Smooth muscle cell (in vitro differentiated cells): ENCODE results near the gene TMCO4. TPM values are rescaled to one million over a fixed set of nuclear protein-coding genes. Genes with fewer than 3 reads are reported as not detected.

Experiments
- DNase-seq: peaks from one replicate; lab custom pipeline; 2025; ENCODE audit not compliant: unreplicated experiment; lab: John Stamatoyannopoulos, UW
- H2AFZ ChIP-seq: fragments of 200-600 bp; sonication (generic); 2 replicates; pipeline ENCODE4 v1.6.0; 2016; ENCODE audit warnings: antibody characterized with exemption, low read depth, mild to moderate bottlenecking
- H3F3A ChIP-seq: fragments of 200-600 bp; sonication (generic); 2 replicates; pipeline ENCODE4 v1.6.0; 2017; ENCODE audit warnings: antibody characterized with exemption, low read depth
- H3K27ac ChIP-seq: fragments of 200-600 bp; sonication (generic); 2 replicates; pipeline ENCODE4 v1.5.1; 2016; ENCODE audit warnings: low read depth, mild to moderate bottlenecking
- H3K27me3 ChIP-seq: fragments of 200-600 bp; sonication (generic); 2 replicates; pipeline ENCODE4 v1.6.1; 2016; ENCODE audit warnings: low read depth, mild to moderate bottlenecking
- H3K36me3 ChIP-seq: fragments of 200-600 bp; sonication (generic); 2 replicates; pipeline ENCODE4 v1.5.1; 2016; ENCODE audit warnings: low read depth
- H3K4me1 ChIP-seq: fragments of 200-600 bp; sonication (generic); 2 replicates; pipeline ENCODE4 v1.5.1; 2016; ENCODE audit warnings: low read depth
- H3K4me2 ChIP-seq: fragments of 200-600 bp; sonication (generic); 2 replicates; pipeline ENCODE4 v1.6.0; 2016; ENCODE audit warnings: mild to moderate bottlenecking
- H3K4me3 ChIP-seq: fragments of 200-600 bp; sonication (generic); 2 replicates; pipeline ENCODE4 v1.5.1; 2016; ENCODE audit warnings: mild to moderate bottlenecking
- H3K79me2 ChIP-seq: fragments of 200-600 bp; sonication (generic); 2 replicates; pipeline ENCODE4 v1.6.0; 2016; ENCODE audit warnings: low read depth, mild to moderate bottlenecking
- H3K9ac ChIP-seq: fragments of 200-600 bp; sonication (generic); 2 replicates; pipeline ENCODE4 v1.6.0; 2016; ENCODE audit warnings: low read depth
- H3K9me3 ChIP-seq: fragments of 200-600 bp; sonication (generic); replicated peaks from 2 replicates; pipeline ENCODE4 v1.5.1; 2016; ENCODE audit warnings: low read depth
- H4K20me1 ChIP-seq: fragments of 200-600 bp; sonication (generic); 2 replicates; pipeline ENCODE4 v1.6.0; 2016; ENCODE audit warnings: low read depth
- CTCF ChIP-seq: fragments of 200-600 bp; sonication (generic); IDR thresholded peaks from 2 replicates; pipeline ENCODE4 v1.5.1; 2017; ENCODE audit warnings: borderline replicate concordance, mild to moderate bottlenecking, antibody characterized with exemption; ENCODE audit not compliant: insufficient read depth, poor library complexity, severe bottlenecking
- WGBS: methylation state at CpG from one replicate; pipeline ENCODE4 v1.1.7; 2016; ENCODE audit warnings: low lambda C conversion rate; 5-methylcytosine and 5-hydroxymethylcytosine counted together
- polyA plus RNA-seq: library from polyadenylated mRNA; unstranded; fragments of >200 nt; fragmentation: Nextera tagmentation; extraction: Ambion mirVana; gene quantifications from 2 replicates; pipeline ENCODE4 v1.2.1, GENCODE V29; 2016
- total RNA-seq: library from RNA; depleted of rRNA; stranded (reverse); fragments of >200 nt; gene quantifications from 2 replicates; pipeline ENCODE4 v1.2.3, GENCODE V29; 2014

TMCO4 gene
- total and polyA plus RNA-seq, 2 experiments from 2014 or later = 5.4 to 6.8 TPM

- no peak overlapping the region for H3K9ac ChIP-seq
- H3K27ac ChIP-seq = no peak overlapping the region
- no peak overlapping the region for H2AFZ ChIP-seq
- TF ChIP-seq CTCF = no peak
- no peaks in the 10 kb centered on the region for H4K20me1 ChIP-seq
- WGBS = 89% methylated on average over 13 of the region's 13 CpGs
- H3K4me2 ChIP-seq = no peak overlapping the region
- no peaks in the 10 kb centered on the region for H3F3A ChIP-seq
- H3K4me3 ChIP-seq = no peak overlapping the region
- H3K79me2 ChIP-seq = no peaks in the 10 kb centered on the region
- H3K9me3 ChIP-seq = no peaks in the 10 kb centered on the region
- H3K4me1 ChIP-seq = no peaks in the 10 kb centered on the region
- H3K27me3 ChIP-seq = no peaks in the 10 kb centered on the region
- no peak for DNase-seq
- H3K36me3 ChIP-seq = no peaks in the 10 kb centered on the region
These were observed 9.5 kb upstream of the TMCO4 start for GRCh38 chr1:19809044-19809750.

- H3K27ac ChIP-seq = no peak overlapping the region
- no peak overlapping the region for H2AFZ ChIP-seq
- H3F3A ChIP-seq = no peaks in the 10 kb centered on the region
- H3K4me2 ChIP-seq = no peak overlapping the region
- no peak overlapping the region for H3K4me3 ChIP-seq
- no peaks in the 10 kb centered on the region for H3K4me1 ChIP-seq
- H3K9me3 ChIP-seq = no peaks in the 10 kb centered on the region
- 85% methylated on average over 7 of the region's 7 CpGs for WGBS
- no peak for TF ChIP-seq CTCF
- no peaks in the 10 kb centered on the region for H4K20me1 ChIP-seq
- H3K36me3 ChIP-seq = no peaks in the 10 kb centered on the region
- no peak overlapping the region for H3K9ac ChIP-seq
- no peaks in the 10 kb centered on the region for H3K79me2 ChIP-seq
- H3K27me3 ChIP-seq = no peaks in the 10 kb centered on the region
- no peak for DNase-seq
These were observed 8.6 kb upstream of the TMCO4 start for GRCh38 chr1:19808351-19808750.

GRCh38 chr1:19804831-19805251 is 5.1 kb upstream of the TMCO4 start:
- H3K27ac ChIP-seq = no peak overlapping the region
- H3K27me3 ChIP-seq = no peaks in the 10 kb centered on the region
- no peaks in the 10 kb centered on the region for H3F3A ChIP-seq
- H3K4me1 ChIP-seq = no peaks in the 10 kb centered on the region
- H3K36me3 ChIP-seq = no peaks in the 10 kb centered on the region
- WGBS = 93% methylated on average over 6 of the region's 6 CpGs
- H3K4me2 ChIP-seq = no peak overlapping the region
- TF ChIP-seq CTCF = no peak
- no peaks in the 10 kb centered on the region for H3K9me3 ChIP-seq
- no peak for DNase-seq
- no peaks in the 10 kb centered on the region for H4K20me1 ChIP-seq
- H2AFZ ChIP-seq = no peak overlapping the region
- H3K9ac ChIP-seq = no peak overlapping the region
- no peak overlapping the region for H3K4me3 ChIP-seq
- H3K79me2 ChIP-seq = no peaks in the 10 kb centered on the region

GRCh38 chr1:19802269-19802668 is 2.6 kb upstream of the TMCO4 start:
- Histone ChIP-seq H3K36me3 (no peaks in the 10 kb centered on the region), H2AFZ (no peak overlapping the region), H3K79me2 (no peaks in the 10 kb centered on the region), H3K9ac (no peak overlapping the region), H3K4me1 (peaks cover 6% of the 10 kb centered on the region), H3K4me2 (no peak overlapping the region), H3K27ac (no peak overlapping the region), H3K9me3 (no peaks in the 10 kb centered on the region), H3K4me3 (no peak overlapping the region), H3F3A (no peaks in the 10 kb centered on the region), H4K20me1 (no peaks in the 10 kb centered on the region), H3K27me3 (no peaks in the 10 kb centered on the region)
- DNase-seq = no peak
- TF ChIP-seq CTCF = no peak
- 27% methylated on average over 7 of the region's 7 CpGs for WGBS
